OCI-LY3 (cell line): ENCODE results near the gene PIAS3.

ENCODE experiments used
- EZH2phosphoT487 ChIP-seq: fragments of 200-600 bp; shearing (Covaris generic); IDR thresholded peaks from 2 replicates; pipeline ENCODE4 v1.6.1; 2018; ENCODE audit warnings: antibody characterized with exemption, mixed run types, low read depth
- TF ChIP-seq, protein P1 (sequence below): fragments of 200-600, 300-600 bp; sonication (generic); IDR thresholded peaks from 2 replicates; pipeline ENCODE4 v1.5.1; 2014; ENCODE audit warnings: antibody characterized with exemption, low read length, low read depth

DNA sequence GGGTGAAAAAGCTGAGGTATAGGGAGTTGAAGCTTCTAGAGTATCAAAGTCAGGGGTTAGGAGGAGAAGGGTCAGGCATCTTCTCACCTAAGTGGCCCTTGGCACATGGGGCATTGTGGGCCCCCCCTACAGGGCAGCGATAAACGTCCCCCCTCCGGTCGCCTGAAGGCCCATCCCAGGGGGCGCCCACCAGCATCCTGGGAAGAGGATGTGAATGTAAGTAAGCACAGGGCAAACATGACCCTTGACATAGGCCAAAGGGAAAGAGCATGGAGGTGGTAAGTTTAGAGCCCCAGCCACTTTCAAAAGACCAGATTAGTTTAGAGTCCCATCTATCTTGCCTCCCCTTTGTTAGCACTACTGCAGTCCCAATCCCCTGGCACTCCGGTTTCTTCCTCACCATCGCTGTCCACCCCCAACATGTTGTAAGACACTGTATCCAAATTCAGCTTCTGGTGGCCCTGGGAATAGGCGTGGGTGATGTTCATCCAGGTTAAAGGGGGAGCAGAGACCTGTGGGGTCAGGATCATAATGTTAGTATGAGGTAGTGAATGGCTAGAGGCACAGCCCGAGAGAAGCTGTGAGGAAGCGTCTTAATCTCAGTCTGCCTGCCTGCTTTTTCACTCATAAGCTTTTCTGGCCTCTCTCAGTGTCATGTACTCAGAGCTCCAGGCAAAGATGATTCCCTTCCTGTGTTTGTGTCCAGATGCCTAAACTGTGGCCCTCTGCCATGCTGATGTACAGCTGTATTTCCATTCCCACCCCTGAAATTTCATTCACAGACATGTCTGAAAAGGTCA lies 48.3 kb upstream of the PIAS3 start:
- TF ChIP-seq, protein P1, sequence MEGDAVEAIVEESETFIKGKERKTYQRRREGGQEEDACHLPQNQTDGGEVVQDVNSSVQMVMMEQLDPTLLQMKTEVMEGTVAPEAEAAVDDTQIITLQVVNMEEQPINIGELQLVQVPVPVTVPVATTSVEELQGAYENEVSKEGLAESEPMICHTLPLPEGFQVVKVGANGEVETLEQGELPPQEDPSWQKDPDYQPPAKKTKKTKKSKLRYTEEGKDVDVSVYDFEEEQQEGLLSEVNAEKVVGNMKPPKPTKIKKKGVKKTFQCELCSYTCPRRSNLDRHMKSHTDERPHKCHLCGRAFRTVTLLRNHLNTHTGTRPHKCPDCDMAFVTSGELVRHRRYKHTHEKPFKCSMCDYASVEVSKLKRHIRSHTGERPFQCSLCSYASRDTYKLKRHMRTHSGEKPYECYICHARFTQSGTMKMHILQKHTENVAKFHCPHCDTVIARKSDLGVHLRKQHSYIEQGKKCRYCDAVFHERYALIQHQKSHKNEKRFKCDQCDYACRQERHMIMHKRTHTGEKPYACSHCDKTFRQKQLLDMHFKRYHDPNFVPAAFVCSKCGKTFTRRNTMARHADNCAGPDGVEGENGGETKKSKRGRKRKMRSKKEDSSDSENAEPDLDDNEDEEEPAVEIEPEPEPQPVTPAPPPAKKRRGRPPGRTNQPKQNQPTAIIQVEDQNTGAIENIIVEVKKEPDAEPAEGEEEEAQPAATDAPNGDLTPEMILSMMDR, result no peak
- TF ChIP-seq EZH2phosphoT487, result no peak
